ENCODE results near the gene APOBEC2.

APOBEC2 gene

DNA sequence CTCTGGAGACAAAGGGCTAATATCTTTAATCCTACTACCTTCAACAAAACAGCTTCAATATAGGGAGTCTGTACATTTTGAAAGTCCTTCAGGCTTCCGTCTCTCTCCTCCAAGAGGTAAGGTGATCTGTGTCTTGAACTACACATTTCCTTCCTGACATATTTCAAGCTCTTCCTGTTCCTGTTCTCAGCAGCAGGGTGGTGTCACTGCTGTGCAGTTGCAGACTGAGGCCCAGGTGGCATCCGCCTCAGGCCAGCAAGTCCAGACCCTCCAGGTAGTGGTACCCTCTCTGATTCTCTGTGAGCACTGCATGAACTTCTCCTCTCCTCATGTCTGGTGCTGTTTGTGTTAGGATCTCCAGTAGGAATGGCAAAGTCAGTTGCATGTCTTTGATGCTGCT, 27.6 kb downstream of the APOBEC2 start (continued):
- TF ChIP-seq PATZ1 (CRISPR knock-in tag; IDR thresholded peaks at IDR 0.05; ENCODE audit: borderline replicate concordance) (no peak), ARNTL (CRISPR knock-in tag; IDR thresholded peaks at IDR 0.05; ENCODE audit: borderline replicate concordance, low read depth) (no peak), ZNF8 (CRISPR knock-in tag; IDR thresholded peaks at IDR 0.05) (no peak)

GRCh38 chr6:41083072-41083471, 30.1 kb downstream of the APOBEC2 start:
- TF ChIP-seq PATZ1 (CRISPR knock-in tag; IDR thresholded peaks at IDR 0.05; ENCODE audit: borderline replicate concordance), result no peak
- TF ChIP-seq, protein P1, sequence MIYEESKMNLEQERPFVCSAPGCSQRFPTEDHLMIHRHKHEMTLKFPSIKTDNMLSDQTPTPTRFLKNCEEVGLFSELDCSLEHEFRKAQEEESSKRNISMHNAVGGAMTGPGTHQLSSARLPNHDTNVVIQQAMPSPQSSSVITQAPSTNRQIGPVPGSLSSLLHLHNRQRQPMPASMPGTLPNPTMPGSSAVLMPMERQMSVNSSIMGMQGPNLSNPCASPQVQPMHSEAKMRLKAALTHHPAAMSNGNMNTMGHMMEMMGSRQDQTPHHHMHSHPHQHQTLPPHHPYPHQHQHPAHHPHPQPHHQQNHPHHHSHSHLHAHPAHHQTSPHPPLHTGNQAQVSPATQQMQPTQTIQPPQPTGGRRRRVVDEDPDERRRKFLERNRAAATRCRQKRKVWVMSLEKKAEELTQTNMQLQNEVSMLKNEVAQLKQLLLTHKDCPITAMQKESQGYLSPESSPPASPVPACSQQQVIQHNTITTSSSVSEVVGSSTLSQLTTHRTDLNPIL (CRISPR knock-in tag; IDR thresholded peaks at IDR 0.05; ENCODE audit: low read depth), result no peak
- no peak for TF ChIP-seq GLIS3 (CRISPR knock-in tag; IDR thresholded peaks at IDR 0.05)
- TF ChIP-seq PPARA (CRISPR knock-in tag; IDR thresholded peaks at IDR 0.05; ENCODE audit: borderline replicate concordance), result no peak
- ATAC-seq, result no peak

DNA sequence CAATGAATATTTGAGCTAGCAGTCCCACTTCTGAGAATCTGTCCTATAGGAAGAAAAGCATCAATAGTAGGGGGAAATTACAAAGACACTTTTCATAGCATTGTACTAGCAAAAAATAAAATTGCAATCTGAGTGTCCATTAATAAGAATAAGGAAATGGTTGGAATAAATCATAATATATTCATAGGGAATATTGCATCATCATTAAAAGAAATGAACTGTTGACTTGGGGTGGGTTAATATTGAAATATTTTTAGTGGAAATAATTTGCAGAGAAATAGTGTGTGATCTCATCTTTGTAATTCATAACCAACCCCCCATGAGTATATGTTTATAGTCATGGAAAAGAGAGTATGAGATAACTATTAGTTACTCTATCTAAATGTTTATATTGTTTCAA, 32.2 kb downstream of the APOBEC2 start:
- TF ChIP-seq CSDC2 (CRISPR knock-in tag; IDR thresholded peaks at IDR 0.05), result no peak
- TF ChIP-seq ZFP3 (CRISPR knock-in tag; IDR thresholded peaks at IDR 0.05), result no peak
- no peak for TF ChIP-seq ZFP30 (CRISPR knock-in tag; IDR thresholded peaks at IDR 0.05)
- TF ChIP-seq TSHZ2 (CRISPR knock-in tag; IDR thresholded peaks at IDR 0.05), result no peak
- TF ChIP-seq GLIS3 (CRISPR knock-in tag; IDR thresholded peaks at IDR 0.05), result no peak
- TF ChIP-seq ZNF565 (CRISPR knock-in tag; conservative IDR thresholded peaks at IDR 0.05; ENCODE audit: low read depth), result no peak
- no peak for TF ChIP-seq PPARA (CRISPR knock-in tag; IDR thresholded peaks at IDR 0.05; ENCODE audit: borderline replicate concordance)
- TF ChIP-seq PATZ1 (CRISPR knock-in tag; IDR thresholded peaks at IDR 0.05; ENCODE audit: borderline replicate concordance), result no peak
- no peak for TF ChIP-seq TOX (CRISPR knock-in tag; IDR thresholded peaks at IDR 0.05; ENCODE audit: borderline replicate concordance)
- no peak for TF ChIP-seq RARB (CRISPR knock-in tag; IDR thresholded peaks at IDR 0.05)
- TF ChIP-seq ZC3H10 (CRISPR knock-in tag; IDR thresholded peaks at IDR 0.05), result no peak
- no peak for TF ChIP-seq ARNTL (CRISPR knock-in tag; IDR thresholded peaks at IDR 0.05; ENCODE audit: borderline replicate concordance, low read depth)
- no peak for TF ChIP-seq SNAI2 (CRISPR knock-in tag; IDR thresholded peaks at IDR 0.05)
- no peak for TF ChIP-seq OSR1 (CRISPR knock-in tag; IDR thresholded peaks at IDR 0.05)
- no peak for TF ChIP-seq TCF4 (CRISPR knock-in tag; IDR thresholded peaks at IDR 0.05; ENCODE audit: borderline replicate concordance)
- TF ChIP-seq ESRRG (CRISPR knock-in tag; IDR thresholded peaks at IDR 0.05), result no peak
- TF ChIP-seq, protein P1 (CRISPR knock-in tag; IDR thresholded peaks at IDR 0.05; ENCODE audit: low read depth), result no peak
- no peak for TF ChIP-seq POU6F1 (CRISPR knock-in tag; IDR thresholded peaks at IDR 0.05; ENCODE audit: borderline replicate concordance, low read depth)
- TF ChIP-seq ZNF70 (CRISPR knock-in tag; IDR thresholded peaks at IDR 0.05), result no peak
- TF ChIP-seq, protein P2, sequence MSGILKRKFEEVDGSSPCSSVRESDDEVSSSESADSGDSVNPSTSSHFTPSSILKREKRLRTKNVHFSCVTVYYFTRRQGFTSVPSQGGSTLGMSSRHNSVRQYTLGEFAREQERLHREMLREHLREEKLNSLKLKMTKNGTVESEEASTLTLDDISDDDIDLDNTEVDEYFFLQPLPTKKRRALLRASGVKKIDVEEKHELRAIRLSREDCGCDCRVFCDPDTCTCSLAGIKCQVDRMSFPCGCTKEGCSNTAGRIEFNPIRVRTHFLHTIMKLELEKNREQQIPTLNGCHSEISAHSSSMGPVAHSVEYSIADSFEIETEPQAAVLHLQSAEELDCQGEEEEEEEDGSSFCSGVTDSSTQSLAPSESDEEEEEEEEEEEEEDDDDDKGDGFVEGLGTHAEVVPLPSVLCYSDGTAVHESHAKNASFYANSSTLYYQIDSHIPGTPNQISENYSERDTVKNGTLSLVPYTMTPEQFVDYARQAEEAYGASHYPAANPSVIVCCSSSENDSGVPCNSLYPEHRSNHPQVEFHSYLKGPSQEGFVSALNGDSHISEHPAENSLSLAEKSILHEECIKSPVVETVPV (CRISPR knock-in tag; IDR thresholded peaks at IDR 0.05), result no peak
- no peak for ATAC-seq
